Astrocyte of the spinal cord (primary cell): ENCODE measurements around the gene HSD17B13.

Experiments
- DNase-seq: peaks from one replicate; pipeline ENCODE4 v3.0.0; 2011; ENCODE audit warnings: low read depth, low spot score
- H3K4me3 ChIP-seq: 2 replicates; pipeline ENCODE4 v1.5.1; 2011; ENCODE audit warnings: low read depth, mild to moderate bottlenecking, low read length, moderate library complexity
- CTCF ChIP-seq: IDR thresholded peaks from 2 replicates; pipeline ENCODE4 v1.5.1; 2012; ENCODE audit warnings: low read depth, mild to moderate bottlenecking, low read length, inconsistent platforms
- in situ Hi-C: cut with HindIII; loops from 2 replicates; pipeline ENCODE4 v1.10.0; 2017; ENCODE audit warnings: low sequenced_read_pairs

The HSD17B13 gene

GRCh38 chr4:87339440-87339839, 16.8 kb upstream of the HSD17B13 start:
- in situ Hi-C loops: no loop called here
- DNase-seq: no peak
- H3K4me3 ChIP-seq: no peak overlapping the region
- TF ChIP-seq CTCF: no peak

DNA sequence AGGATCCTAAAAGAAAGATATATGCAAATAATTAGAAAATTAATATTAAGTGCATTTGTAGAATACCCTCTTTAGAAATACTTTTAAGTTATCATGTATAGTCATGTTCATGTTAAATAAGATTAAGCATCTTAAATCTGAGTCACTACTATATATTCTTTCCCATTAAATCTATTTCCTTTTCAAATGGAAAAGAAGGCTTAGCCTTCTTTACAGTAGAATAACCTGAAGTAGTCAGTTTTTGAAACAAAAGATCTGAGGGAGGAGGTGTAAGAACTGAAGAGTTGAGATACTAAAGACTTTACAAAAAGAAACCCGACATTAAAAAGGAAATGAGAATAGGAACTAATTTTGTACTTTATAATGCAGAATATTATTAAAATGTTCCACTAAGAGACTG, 14.7 kb upstream of the HSD17B13 start:
- DNase-seq: no peak
- TF ChIP-seq CTCF: no peak
- in situ Hi-C loops: no loop called here

GRCh38 chr4:87333267-87333666, 10.6 kb upstream of the HSD17B13 start:
- no peak for DNase-seq
- no peak overlapping the region for H3K4me3 ChIP-seq
- TF ChIP-seq CTCF: no peak
- in situ Hi-C loops: no loop called here

More for the DNA sequence above, 14.7 kb upstream of the HSD17B13 start:
- no peak overlapping the region for H3K4me3 ChIP-seq

DNA sequence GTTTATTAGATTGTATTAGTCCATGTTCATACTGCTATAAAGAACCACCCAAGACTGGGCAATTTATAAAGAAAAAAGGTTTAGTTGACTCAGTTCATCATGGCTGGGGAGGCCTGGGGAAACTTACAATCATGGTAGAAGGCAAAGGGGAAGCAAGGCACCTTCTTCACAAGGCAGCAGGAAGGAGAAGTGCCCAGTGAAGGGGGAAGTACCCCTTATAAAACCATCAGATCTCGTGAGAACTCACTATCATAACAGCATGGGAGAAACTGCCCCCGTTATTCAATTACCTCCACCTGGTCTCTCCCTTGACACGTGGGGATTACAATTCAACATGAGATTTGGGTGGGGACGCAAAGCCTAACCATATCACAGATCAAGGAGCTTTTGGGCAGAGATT, 8.1 kb upstream of the HSD17B13 start:
- no peak for TF ChIP-seq CTCF
- DNase-seq: no peak
- in situ Hi-C loops: no loop called here
- no peak overlapping the region for H3K4me3 ChIP-seq

DNA sequence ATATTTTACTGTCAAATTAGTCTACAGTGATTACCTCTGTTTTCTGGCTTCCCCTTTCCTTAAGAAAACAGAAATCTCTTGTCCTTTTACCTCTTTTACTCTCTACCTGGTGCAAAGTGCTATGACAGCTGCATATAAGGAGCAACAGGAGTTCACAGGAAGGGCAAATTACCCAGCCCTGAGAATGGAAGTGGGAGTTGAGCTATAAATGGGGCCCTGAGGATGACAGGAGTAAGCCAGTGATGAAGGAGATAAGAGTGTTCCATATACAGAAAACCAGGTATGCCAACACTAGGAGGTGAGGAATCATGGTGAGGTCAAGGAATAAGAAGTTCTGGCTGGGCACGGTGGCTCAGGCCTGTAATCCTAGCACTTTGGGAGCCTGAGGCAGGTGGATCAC, 4.5 kb upstream of the HSD17B13 start:
- no peak for TF ChIP-seq CTCF
- no peak overlapping the region for H3K4me3 ChIP-seq
- in situ Hi-C loops: no loop called here
- no peak for DNase-seq

- in situ Hi-C loops: no loop called here
- no peak overlapping the region for H3K4me3 ChIP-seq
- TF ChIP-seq CTCF: no peak
- no peak for DNase-seq
Observed at GRCh38 chr4:87326460-87326859, 3.8 kb upstream of the HSD17B13 start.

DNA sequence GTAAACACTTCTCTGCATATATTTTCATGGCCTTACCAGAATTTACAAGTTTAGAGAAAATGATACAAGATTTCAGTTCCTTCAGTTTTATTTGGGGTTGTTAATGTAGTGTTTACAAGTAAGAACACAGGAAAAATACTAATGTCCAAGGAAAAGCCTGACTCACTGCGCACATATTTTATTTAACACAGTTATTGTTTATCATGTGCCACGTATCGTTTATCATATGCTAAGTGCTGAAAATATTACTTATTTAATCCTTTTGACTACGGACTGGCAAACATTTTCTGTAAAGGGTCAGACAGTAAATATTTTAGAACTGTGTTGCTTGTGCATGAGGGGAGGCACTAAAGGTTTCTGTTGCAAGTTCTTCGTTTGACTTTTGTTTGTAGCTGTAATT, 794 bp downstream of the HSD17B13 start:
- no peak for DNase-seq
- no peak overlapping the region for H3K4me3 ChIP-seq
- no peak for TF ChIP-seq CTCF
- in situ Hi-C loops: no loop called here
